A673 (cell line): ENCODE measurements around the gene VOPP1.

Source experiments
- CTCF ChIP-seq: fragments of 300-800, 200-600 bp; sonication (generic); conservative IDR thresholded peaks from 2 replicates; pipeline ENCODE4 v1.5.1; 2017; ENCODE audit warnings: low read depth, mild to moderate bottlenecking, antibody characterized with exemption, low read length, moderate library complexity, mixed read lengths
- EZH2 ChIP-seq: fragments of 200-600 bp; sonication (generic); IDR thresholded peaks from 2 replicates; pipeline ENCODE4 v1.6.1; 2017; ENCODE audit warnings: borderline replicate concordance, low read depth, mild to moderate bottlenecking, mixed read lengths, antibody characterized with exemption, low read length; ENCODE audit not compliant: poor library complexity, severe bottlenecking

- TF ChIP-seq CTCF (no peak), EZH2 (no peak)
Measured at GRCh38 chr7:55486192-55486590, 86.1 kb downstream of the VOPP1 start.
